Astrocyte of the spinal cord (primary cell): ENCODE results near the gene PDHX.

Source experiments
- DNase-seq: peaks from one replicate; pipeline ENCODE4 v3.0.0; 2011; ENCODE audit warnings: low read depth, low spot score
- H3K4me3 ChIP-seq: 2 replicates; pipeline ENCODE4 v1.5.1; 2011; ENCODE audit warnings: low read depth, mild to moderate bottlenecking, low read length, moderate library complexity
- CTCF ChIP-seq: IDR thresholded peaks from 2 replicates; pipeline ENCODE4 v1.5.1; 2012; ENCODE audit warnings: low read depth, mild to moderate bottlenecking, low read length, inconsistent platforms
- in situ Hi-C: cut with HindIII; loops from 2 replicates; pipeline ENCODE4 v1.10.0; 2017; ENCODE audit warnings: low sequenced_read_pairs

Gene PDHX

DNA sequence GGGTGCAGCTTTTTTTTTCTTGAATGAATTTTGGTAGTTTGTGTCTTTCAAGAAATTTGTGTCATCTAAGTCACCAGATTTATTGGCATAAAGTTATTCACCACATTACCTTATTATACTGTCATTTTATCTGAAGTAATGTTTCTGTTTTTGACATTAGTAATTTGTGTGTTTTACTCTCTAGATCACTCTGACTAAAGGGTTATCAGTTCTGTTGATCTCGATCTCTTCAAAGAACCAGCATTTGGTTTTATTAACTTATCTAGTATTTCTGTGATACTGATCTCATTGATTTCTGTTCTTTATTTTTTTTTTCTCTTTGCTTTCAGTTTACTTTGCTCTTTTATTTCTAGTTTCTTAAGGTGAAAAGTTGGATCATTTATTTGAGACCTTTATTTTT lies 55.5 kb downstream of the PDHX start:
- DNase-seq, result no peak
- in situ Hi-C loops, result no loop called here
- TF ChIP-seq CTCF, result no peak
- no peak overlapping the region for H3K4me3 ChIP-seq

GRCh38 chr11:34972366-34972765 lies 55.9 kb downstream of the PDHX start:
- no peak for TF ChIP-seq CTCF
- no peak for DNase-seq
- in situ Hi-C loops, result no loop called here
- no peak overlapping the region for H3K4me3 ChIP-seq

GRCh38 chr11:34972892-34973291 lies 56.5 kb downstream of the PDHX start:
- in situ Hi-C loops, result no loop called here
- no peak for TF ChIP-seq CTCF
- DNase-seq, result peak; percentile 36
- H3K4me3 ChIP-seq, result no peak overlapping the region

- no peak for DNase-seq
- in situ Hi-C loops, result no loop called here
- H3K4me3 ChIP-seq, result no peak overlapping the region
- no peak for TF ChIP-seq CTCF
Measured at GRCh38 chr11:34975482-34975881, 59.1 kb downstream of the PDHX start.

- no peak for DNase-seq
- no peak overlapping the region for H3K4me3 ChIP-seq
- in situ Hi-C loops, result no loop called here
- TF ChIP-seq CTCF, result no peak
Measured at GRCh38 chr11:34976496-34977088, 60.2 kb downstream of the PDHX start.

- no peak overlapping the region for H3K4me3 ChIP-seq
- peak; percentile 62 for DNase-seq
- no peak for TF ChIP-seq CTCF
- in situ Hi-C loops, result no loop called here
Measured at GRCh38 chr11:34977089-34977912, 60.9 kb downstream of the PDHX start.
